Measurements from ENCODE around the gene PSMD13.

Gene PSMD13

DNA sequence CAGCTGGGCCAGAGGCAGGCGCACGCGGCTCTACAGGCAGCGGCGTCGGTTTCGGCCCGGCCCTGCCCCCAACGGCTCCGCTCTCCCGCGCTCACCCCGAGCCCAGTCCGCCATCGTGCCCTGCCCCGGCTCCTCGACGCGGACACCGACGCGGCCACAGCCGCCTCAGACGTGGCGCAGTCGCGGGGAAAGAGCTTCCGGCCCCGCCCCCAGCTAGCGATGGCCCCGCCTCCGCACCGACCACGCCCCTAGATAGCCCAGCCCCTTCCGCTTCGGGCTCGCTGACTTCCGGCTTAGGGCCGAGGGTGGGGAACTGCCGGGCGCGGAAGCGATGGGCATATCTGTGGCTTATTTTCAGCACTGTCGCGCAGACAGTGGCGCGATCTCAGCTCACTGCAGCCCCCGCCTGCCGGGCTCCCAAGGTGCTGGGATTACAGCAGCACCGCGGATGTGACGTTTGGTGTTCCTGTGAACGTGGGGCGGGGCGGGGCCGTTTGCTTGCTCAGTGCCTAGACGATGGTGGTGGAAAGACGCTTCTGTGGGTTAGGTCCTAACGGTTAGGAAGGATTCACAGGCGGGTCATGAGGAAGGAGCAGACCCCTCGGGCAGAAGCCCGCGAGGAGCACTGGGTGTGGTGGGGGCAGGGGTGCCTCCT lies 29.4 kb upstream of the PSMD13 start, which contains the start of the genes BET1L and RIC8A:
TSS of gene BET1L (minus strand) at position 192 of the 655 bp plus-strand sequence. CDS start at position 114, 78 bp downstream.
TSS of gene RIC8A (plus strand) at position 501 of the 655 bp plus-strand sequence. CDS start 1,147 bp downstream, outside the sequence.
- peak within 1 kb of the TSS; percentile 96 for H3K4me3 ChIP-seq (ENCODE audit: low read depth, low read length)
- no peak for TF ChIP-seq CTCF (IDR thresholded peaks at IDR 0.05; ENCODE audit: low read depth, low read length)

DNA sequence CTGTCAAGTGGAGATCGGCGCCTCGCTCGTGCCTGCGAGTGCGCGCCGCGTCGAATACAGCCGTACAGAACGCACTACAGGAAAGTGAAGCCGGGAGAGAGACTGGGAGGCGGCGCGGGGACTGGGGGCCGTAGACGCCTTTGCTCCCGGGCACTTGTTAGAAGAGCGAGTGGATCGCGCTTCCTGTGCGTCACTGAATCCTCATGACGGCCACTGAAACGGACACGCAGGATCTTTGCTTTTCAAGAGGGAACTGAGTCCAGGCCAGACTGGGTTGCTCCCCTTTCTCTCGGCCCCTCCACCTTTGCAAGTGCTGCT lies 29.0 kb upstream of the PSMD13 start:
- TF ChIP-seq CTCF (IDR thresholded peaks at IDR 0.05; ENCODE audit: low read depth, low read length), result no peak
- H3K4me3 ChIP-seq (ENCODE audit: low read depth, low read length), result peak overlapping the region; percentile 96

GRCh38 chr11:208181-208916 lies 28.4 kb upstream of the PSMD13 start:
- TF ChIP-seq CTCF (IDR thresholded peaks at IDR 0.05; ENCODE audit: low read depth, low read length), result no peak
- H3K4me3 ChIP-seq (ENCODE audit: low read depth, low read length), result peak overlapping the region; percentile 96

DNA sequence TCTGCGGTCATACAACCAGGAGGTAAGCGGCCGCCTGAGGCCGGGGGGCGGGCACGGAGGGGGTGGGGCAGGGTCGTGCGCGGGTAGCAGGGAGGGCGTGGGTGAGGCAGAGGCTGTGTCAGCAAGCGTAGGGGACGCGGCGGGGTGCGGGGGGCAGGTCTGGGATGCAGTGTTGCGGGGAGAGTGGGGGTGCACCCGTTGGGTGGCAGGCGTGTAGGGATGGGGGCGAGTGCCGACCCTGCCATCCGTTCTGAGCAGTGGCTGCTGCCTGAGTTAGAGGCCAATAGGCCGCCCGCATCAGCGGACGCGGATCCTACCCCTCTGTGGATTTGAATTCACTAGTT lies 27.9 kb upstream of the PSMD13 start:
- no peak for TF ChIP-seq CTCF (IDR thresholded peaks at IDR 0.05; ENCODE audit: low read depth, low read length)
- H3K4me3 ChIP-seq (ENCODE audit: low read depth, low read length), result peak overlapping the region; percentile 96

DNA sequence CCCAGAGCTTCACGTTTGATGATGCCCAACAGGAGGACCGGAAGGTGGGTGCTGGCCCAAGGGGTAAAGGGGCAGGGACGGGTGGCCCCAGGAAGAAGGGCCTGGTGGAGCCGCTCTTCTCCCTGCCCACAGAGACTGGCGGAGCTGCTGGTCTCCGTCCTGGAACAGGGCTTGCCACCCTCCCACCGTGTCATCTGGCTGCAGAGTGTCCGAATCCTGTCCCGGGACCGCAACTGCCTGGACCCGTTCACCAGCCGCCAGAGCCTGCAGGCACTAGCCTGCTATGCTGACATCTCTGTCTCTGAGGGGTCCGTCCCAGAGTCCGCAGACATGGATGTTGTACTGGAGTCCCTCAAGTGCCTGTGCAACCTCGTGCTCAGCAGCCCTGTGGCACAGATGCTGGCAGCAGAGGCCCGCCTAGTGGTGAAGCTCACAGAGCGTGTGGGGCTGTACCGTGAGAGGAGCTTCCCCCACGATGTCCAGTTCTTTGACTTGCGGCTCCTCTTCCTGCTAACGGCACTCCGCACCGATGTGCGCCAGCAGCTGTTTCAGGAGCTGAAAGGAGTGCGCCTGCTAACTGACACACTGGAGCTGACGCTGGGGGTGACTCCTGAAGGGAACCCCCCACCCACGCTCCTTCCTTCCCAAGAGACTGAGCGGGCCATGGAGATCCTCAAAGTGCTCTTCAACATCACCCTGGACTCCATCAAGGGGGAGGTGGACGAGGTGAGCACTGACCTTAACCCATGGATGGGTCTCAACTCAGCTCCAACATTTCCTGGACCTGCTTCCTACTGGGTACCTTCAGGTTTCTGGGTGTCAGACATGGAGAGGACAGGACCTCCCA lies 27.3 kb upstream of the PSMD13 start:
- no peak for TF ChIP-seq CTCF (IDR thresholded peaks at IDR 0.05; ENCODE audit: low read depth, low read length)

DNA sequence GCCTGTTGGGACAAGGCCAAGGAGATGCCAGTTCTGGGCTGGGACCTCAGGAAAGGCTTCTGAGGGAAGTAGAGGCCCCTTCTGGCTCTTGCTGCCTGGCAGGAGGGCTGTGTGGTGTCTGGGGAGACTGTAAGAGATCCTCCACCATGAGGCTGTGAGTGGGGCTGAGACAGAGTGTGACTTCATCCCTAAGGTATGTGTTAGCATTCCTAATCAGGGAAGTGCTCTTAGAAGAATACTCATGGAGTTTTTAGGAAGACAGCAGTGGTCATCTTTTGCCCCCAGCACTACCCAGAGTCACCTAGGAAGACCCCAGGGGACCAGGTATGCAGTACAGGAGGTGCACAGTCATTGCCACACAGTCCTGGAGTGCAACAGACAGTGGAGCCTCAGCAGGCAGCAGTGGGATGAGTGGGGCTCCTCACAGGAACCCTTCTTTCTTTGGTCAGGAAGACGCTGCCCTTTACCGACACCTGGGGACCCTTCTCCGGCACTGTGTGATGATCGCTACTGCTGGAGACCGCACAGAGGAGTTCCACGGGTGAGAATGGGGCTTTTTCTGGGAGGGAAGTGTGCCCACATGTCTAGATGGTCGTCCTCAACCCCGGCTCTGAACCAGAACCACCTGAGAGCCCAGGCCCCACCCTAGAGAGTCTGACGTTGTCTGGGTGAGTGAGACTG lies 26.5 kb upstream of the PSMD13 start:
- H3K4me3 ChIP-seq (ENCODE audit: low read depth, low read length), result peak overlapping the region; percentile 96
- TF ChIP-seq CTCF (IDR thresholded peaks at IDR 0.05; ENCODE audit: low read depth, low read length), result no peak

More for the DNA sequence above, 27.3 kb upstream of the PSMD13 start:
- H3K4me3 ChIP-seq (ENCODE audit: low read depth, low read length), result peak overlapping the region; percentile 96

Measured in WI38 (cell line).